NCI-H1092 treated with DMSO at 0.1 percent for 48 hours (cell line): ENCODE results near the gene SELENOW.

ENCODE experiments used
- DNase-seq: peaks from one replicate; lab custom pipeline; 2025; lab: John Stamatoyannopoulos, UW

The SELENOW gene

GRCh38 chr19:47824396-47824795 is 45.9 kb downstream of the SELENOW start:
- DNase-seq = no peak

- DNase-seq = no peak
These were observed 48.3 kb downstream of the SELENOW start for GRCh38 chr19:47826800-47827199.

DNA sequence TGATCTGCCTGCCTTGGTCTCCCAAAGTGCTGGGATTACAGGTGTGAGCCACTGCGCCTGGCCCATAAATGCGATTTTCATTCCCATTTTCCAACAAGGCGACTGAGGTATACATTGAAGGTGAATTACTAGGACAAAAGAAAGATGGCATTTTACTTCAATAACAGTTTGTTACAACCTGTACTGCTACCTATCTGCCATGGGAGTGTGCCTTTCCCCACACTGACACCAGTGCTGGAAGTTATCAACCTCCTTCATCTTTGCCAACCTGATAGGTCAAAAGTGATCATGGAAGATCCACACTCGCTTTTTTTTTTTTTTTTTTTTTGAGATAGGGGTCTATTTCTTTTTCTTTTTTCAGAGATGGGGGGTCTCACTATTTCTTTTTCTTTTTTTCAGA is 54.2 kb downstream of the SELENOW start:
- DNase-seq = no peak
